ENCODE measurements around the gene ZNF414. TPM values are rescaled to one million over a fixed set of nuclear protein-coding genes. Genes with fewer than 3 reads are reported as not detected.
A peak's percentile ranks its signal among the peaks of the same experiment; 100 is the strongest.
"Not testable (repeated sequence)": the region's sequence is repeated elsewhere in the genome, so short reads cannot be mapped to it uniquely, and the experiment has no call there.

ZNF414 gene
- total and polyA plus RNA-seq, 9 donors = 2.8 to 19.0 (median 14.4) TPM

DNA sequence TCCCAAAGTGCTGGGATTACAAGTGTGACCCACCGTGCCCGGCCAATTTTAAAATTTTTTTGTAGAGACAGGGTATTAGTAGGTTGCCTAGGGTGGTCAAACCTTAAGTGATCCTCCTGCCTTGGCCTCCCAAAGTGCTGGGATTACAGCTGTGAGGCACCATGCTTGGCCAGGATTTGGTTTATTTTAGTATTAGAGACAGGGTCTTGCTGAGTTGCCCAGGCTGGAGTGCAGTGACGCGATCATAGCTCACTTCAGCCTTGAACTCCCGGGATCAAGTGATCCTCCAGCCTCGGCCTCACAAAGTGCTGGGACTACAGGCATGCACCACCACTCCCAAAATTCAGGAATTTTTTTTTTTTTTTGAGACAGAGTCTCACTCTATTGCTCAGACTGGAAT is 5.4 kb upstream of the ZNF414 start:
- H3K4me1 ChIP-seq (ENCODE audit: control insufficient read depth, insufficient read depth, low read length) = no peaks in the 10 kb centered on the region
- H3K9me3 ChIP-seq (replicated peaks; ENCODE audit: control insufficient read depth, low read depth, low read length) = no peaks in the 10 kb centered on the region
- no peaks in the 10 kb centered on the region for H3K36me3 ChIP-seq (ENCODE audit: control insufficient read depth, insufficient read depth, low read length)
- no CpG with 5 or more reads among the region's 6 CpGs for WGBS (ENCODE audit: insufficient coverage)
- no peak for DNase-seq
- no peaks in the 10 kb centered on the region for H3K27me3 ChIP-seq (ENCODE audit: control insufficient read depth, insufficient read depth, low read length)
- H3K4me3 ChIP-seq (ENCODE audit: low read length) = no peak overlapping the region
- no peak overlapping the region for H3K27ac ChIP-seq (ENCODE audit: low read length)

DNA sequence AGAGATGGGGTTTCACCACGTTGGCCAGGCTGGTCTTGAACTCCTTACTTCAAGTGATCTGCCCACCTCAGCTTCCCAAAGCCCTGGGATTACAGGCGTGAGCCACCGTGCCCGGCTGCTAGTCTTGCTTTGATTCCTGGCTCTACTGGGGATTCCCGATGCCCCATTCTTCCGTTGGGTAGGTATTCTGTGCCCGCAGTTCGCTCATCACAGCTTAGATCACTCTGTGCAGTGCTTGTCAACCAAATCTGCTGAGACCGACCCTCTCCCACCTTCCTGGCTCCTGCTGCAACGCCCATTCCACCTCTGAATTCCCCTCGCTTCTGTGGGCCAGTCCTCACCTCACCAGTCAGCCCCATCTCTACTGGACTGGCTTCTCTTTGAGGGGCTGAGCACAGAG is 4.6 kb upstream of the ZNF414 start:
- Histone ChIP-seq H3K9me3 (replicated peaks; ENCODE audit: control insufficient read depth, low read depth, low read length) (no peaks in the 10 kb centered on the region), H3K4me3 (ENCODE audit: low read length) (no peak overlapping the region), H3K36me3 (ENCODE audit: control insufficient read depth, insufficient read depth, low read length) (no peaks in the 10 kb centered on the region), H3K4me1 (ENCODE audit: control insufficient read depth, insufficient read depth, low read length) (peaks cover under 1% of the 10 kb centered on the region), H3K27ac (ENCODE audit: low read length) (no peak overlapping the region), H3K27me3 (ENCODE audit: control insufficient read depth, insufficient read depth, low read length) (no peaks in the 10 kb centered on the region)
- DNase-seq = no peak
- WGBS (ENCODE audit: insufficient coverage) = 84% methylated on average over 7 of the region's 11 CpGs

DNA sequence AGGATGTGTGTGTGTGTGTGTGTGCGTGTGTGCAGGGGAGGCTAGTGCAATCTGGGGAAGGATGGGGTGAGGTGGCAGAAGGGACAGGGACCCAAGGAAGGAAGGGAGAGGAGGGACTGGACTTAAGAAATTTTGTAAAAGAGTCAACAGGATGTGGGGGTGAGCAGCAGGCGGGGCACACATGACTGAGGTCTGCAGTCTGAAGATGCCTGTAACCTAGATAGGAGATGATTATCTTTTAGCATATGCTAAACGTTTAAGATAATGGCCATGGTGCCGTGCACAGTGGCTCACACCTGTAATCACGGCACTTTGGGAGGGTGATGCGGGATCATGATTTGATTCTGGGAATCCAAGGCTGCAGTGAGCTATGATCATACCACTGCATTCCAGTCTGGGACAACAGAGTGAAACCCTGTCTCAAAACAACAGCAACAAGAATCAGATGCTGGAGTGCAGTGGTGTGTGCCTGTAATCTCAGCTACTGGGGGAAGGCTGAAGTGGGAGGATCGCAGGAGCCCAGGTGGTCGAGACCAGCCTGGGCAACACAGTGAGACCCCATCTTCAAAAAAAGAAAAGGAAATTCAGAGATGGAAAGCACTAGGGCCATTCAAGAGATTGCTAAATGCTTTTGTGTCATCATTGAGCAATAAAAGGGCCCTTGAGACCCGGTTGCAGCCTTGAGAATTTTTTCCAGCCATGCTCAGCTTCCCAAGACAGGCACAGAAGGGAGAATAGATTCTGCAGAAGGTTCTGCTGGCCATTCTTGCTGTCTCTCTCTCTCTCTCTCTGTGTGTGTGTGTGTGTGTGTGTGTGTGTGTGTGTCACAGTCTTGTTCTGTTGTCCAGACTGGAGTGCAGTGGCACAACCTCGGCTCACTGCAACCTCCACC is 3.8 kb upstream of the ZNF414 start:
- H3K4me3 ChIP-seq (ENCODE audit: low read length) = no peak overlapping the region
- peaks cover 8% of the 10 kb centered on the region for H3K4me1 ChIP-seq (ENCODE audit: control insufficient read depth, insufficient read depth, low read length)
- peaks cover under 1% of the 10 kb centered on the region for H3K36me3 ChIP-seq (ENCODE audit: control insufficient read depth, insufficient read depth, low read length)
- no peaks in the 10 kb centered on the region for H3K27me3 ChIP-seq (ENCODE audit: control insufficient read depth, insufficient read depth, low read length)
- peak overlapping the region; percentile 35 for H3K27ac ChIP-seq (ENCODE audit: low read length)
- H3K9me3 ChIP-seq (replicated peaks; ENCODE audit: control insufficient read depth, low read depth, low read length) = no peaks in the 10 kb centered on the region
- WGBS (ENCODE audit: insufficient coverage) = 62% methylated on average over 4 of the region's 10 CpGs
- DNase-seq = no peak

- H3K4me3 ChIP-seq (ENCODE audit: low read length) = no peak overlapping the region
- no peak overlapping the region for H3K27ac ChIP-seq (ENCODE audit: low read length)
- no peak for DNase-seq
- H3K36me3 ChIP-seq (ENCODE audit: control insufficient read depth, insufficient read depth, low read length) = peaks cover 13% of the 10 kb centered on the region
- no peaks in the 10 kb centered on the region for H3K9me3 ChIP-seq (replicated peaks; ENCODE audit: control insufficient read depth, low read depth, low read length)
- 91% methylated on average over 10 of the region's 11 CpGs for WGBS (ENCODE audit: insufficient coverage)
- H3K4me1 ChIP-seq (ENCODE audit: control insufficient read depth, insufficient read depth, low read length) = peaks cover 15% of the 10 kb centered on the region
- H3K27me3 ChIP-seq (ENCODE audit: control insufficient read depth, insufficient read depth, low read length) = no peaks in the 10 kb centered on the region
These were observed 1.4 kb upstream of the ZNF414 start for GRCh38 chr19:8515317-8515716.

- DNase-seq; H3K27me3 ChIP-seq (ENCODE audit: control insufficient read depth, insufficient read depth, low read length); H3K4me3 ChIP-seq (ENCODE audit: low read length); H3K9me3 ChIP-seq (replicated peaks; ENCODE audit: control insufficient read depth, low read depth, low read length): not testable (repeated sequence)
- peak overlapping the region; percentile 96 for H3K27ac ChIP-seq (ENCODE audit: low read length)
- 91% methylated on average over 16 of the region's 21 CpGs for WGBS (ENCODE audit: insufficient coverage)
- peaks cover 16% of the 10 kb centered on the region for H3K36me3 ChIP-seq (ENCODE audit: control insufficient read depth, insufficient read depth, low read length)
- peaks cover 15% of the 10 kb centered on the region for H3K4me1 ChIP-seq (ENCODE audit: control insufficient read depth, insufficient read depth, low read length)
These were observed 590 bp upstream of the ZNF414 start for GRCh38 chr19:8514505-8515009.

GRCh38 chr19:8513036-8513686 is 806 bp downstream of the ZNF414 start:
- WGBS (ENCODE audit: insufficient coverage) = 44% methylated on average over 13 of the region's 19 CpGs
- peaks cover 17% of the 10 kb centered on the region for H3K36me3 ChIP-seq (ENCODE audit: control insufficient read depth, insufficient read depth, low read length)
- H3K9me3 ChIP-seq (replicated peaks; ENCODE audit: control insufficient read depth, low read depth, low read length) = no peaks in the 10 kb centered on the region
- H3K4me3 ChIP-seq (ENCODE audit: low read length) = peak overlapping the region; percentile 62
- peak overlapping the region; percentile 96 for H3K27ac ChIP-seq (ENCODE audit: low read length)
- H3K27me3 ChIP-seq (ENCODE audit: control insufficient read depth, insufficient read depth, low read length) = no peaks in the 10 kb centered on the region
- DNase-seq = peak; percentile 37
- H3K4me1 ChIP-seq (ENCODE audit: control insufficient read depth, insufficient read depth, low read length) = peaks cover 15% of the 10 kb centered on the region

- Histone ChIP-seq H3K27me3 (ENCODE audit: control insufficient read depth, insufficient read depth, low read length) (no peaks in the 10 kb centered on the region), H3K4me3 (ENCODE audit: low read length) (no peak overlapping the region), H3K4me1 (ENCODE audit: control insufficient read depth, insufficient read depth, low read length) (peaks cover 15% of the 10 kb centered on the region), H3K27ac (ENCODE audit: low read length) (no peak overlapping the region), H3K9me3 (replicated peaks; ENCODE audit: control insufficient read depth, low read depth, low read length) (no peaks in the 10 kb centered on the region), H3K36me3 (ENCODE audit: control insufficient read depth, insufficient read depth, low read length) (peaks cover 17% of the 10 kb centered on the region)
- WGBS (ENCODE audit: insufficient coverage) = 74% methylated on average over 17 of the region's 22 CpGs
- no peak for DNase-seq
These were observed 1.6 kb downstream of the ZNF414 start for GRCh38 chr19:8512115-8512967.

DNA sequence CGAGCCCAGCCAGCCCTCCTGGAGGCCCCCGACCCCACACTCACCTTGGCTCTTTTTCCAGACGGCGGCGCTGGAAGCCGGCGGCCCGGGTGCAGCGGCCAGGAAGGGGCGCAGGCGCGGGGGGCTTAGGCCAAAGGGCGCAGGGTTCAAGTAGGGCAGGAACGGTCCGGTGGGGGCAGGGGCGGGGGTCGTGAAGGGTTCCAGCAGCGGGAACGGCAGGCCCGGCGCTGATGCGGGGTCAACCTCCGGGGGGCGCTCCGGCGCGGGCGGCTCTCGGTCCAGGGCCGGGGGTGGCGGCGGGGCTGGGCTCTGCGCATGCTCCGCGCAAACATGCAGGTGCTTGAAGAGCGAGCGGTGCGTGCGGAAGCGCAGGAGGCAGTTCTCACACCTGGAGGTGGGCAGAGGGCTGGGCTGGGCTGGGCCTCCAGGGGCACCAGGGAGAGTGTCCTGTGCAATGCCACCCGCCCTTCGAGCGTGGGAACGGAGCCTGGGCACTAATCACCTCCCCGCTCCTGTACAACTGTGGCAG is 2.3 kb downstream of the ZNF414 start:
- 59% methylated on average over 35 of the region's 45 CpGs for WGBS (ENCODE audit: insufficient coverage)
- Histone ChIP-seq H3K4me3 (ENCODE audit: low read length) (no peak overlapping the region), H3K27me3 (ENCODE audit: control insufficient read depth, insufficient read depth, low read length) (no peaks in the 10 kb centered on the region), H3K4me1 (ENCODE audit: control insufficient read depth, insufficient read depth, low read length) (peaks cover 17% of the 10 kb centered on the region), H3K27ac (ENCODE audit: low read length) (no peak overlapping the region), H3K36me3 (ENCODE audit: control insufficient read depth, insufficient read depth, low read length) (peaks cover 17% of the 10 kb centered on the region), H3K9me3 (replicated peaks; ENCODE audit: control insufficient read depth, low read depth, low read length) (no peaks in the 10 kb centered on the region)
- no peak for DNase-seq

DNA sequence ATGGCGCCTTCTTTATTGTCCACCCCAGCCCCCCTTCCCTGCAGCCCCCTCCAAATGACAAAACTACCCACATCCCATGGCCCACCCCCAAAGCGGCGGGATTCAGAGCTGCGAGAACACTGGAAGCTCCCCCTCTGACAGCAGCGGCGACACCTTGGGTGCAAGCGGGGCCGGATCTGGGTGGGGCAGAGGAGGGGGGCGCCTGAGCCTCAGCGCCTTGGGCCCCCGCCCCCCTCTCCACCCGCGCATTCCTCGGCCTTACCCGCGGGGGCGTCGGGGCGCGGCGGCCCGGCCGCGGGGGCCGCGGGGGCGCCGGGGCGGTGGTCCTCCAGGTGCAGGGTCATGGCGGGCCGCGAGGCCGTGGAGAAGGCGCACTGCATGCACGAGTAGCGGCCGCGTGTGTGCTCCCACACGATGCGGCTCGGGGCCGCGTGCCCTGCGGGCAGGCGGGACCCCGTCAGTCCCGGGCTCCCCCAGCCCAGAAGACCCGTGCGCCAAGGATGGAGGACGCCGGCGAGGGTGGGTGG is 3.3 kb downstream of the ZNF414 start:
- DNase-seq = no peak
- H3K4me3 ChIP-seq (ENCODE audit: low read length) = no peak overlapping the region
- H3K9me3 ChIP-seq (replicated peaks; ENCODE audit: control insufficient read depth, low read depth, low read length) = no peaks in the 10 kb centered on the region
- no peak overlapping the region for H3K27ac ChIP-seq (ENCODE audit: low read length)
- WGBS (ENCODE audit: insufficient coverage) = 59% methylated on average over 28 of the region's 52 CpGs
- no peaks in the 10 kb centered on the region for H3K27me3 ChIP-seq (ENCODE audit: control insufficient read depth, insufficient read depth, low read length)
- peaks cover 17% of the 10 kb centered on the region for H3K36me3 ChIP-seq (ENCODE audit: control insufficient read depth, insufficient read depth, low read length)
- H3K4me1 ChIP-seq (ENCODE audit: control insufficient read depth, insufficient read depth, low read length) = peaks cover 26% of the 10 kb centered on the region
